H9 (cell line): ENCODE measurements around the gene CLIC1. TPM values are rescaled to one million over a fixed set of nuclear protein-coding genes. Genes with fewer than 3 reads are reported as not detected.

ENCODE experiments used
- DNase-seq: peaks from one replicate; pipeline ENCODE4 v3.0.0-alpha.2; 2017
- H2AFZ ChIP-seq: one replicate; pipeline ENCODE4 v1.6.1; 2013; ENCODE audit warnings: mild to moderate bottlenecking, low read length, control low read depth, moderate library complexity
- H2AK5ac ChIP-seq: 2 replicates; pipeline ENCODE4 v1.6.1; 2013; ENCODE audit warnings: low read length, control low read depth, mixed read lengths; ENCODE audit not compliant: insufficient read length
- H2BK120ac ChIP-seq: one replicate; pipeline ENCODE4 v1.6.1; 2013; ENCODE audit warnings: low read depth, mild to moderate bottlenecking, low read length, control low read depth, inconsistent platforms; ENCODE audit not compliant: poor library complexity, severe bottlenecking
- H2BK12ac ChIP-seq: 2 replicates; pipeline ENCODE4 v1.6.1; 2013; ENCODE audit warnings: low read length, control low read depth, mixed read lengths, low read depth; ENCODE audit not compliant: insufficient read length
- H2BK15ac ChIP-seq: 2 replicates; pipeline ENCODE4 v1.6.1; 2013; ENCODE audit warnings: low read depth, low read length, control low read depth
- H2BK20ac ChIP-seq: one replicate; pipeline ENCODE4 v1.6.1; 2013; ENCODE audit warnings: low read depth, mild to moderate bottlenecking, low read length, control low read depth, inconsistent platforms; ENCODE audit not compliant: poor library complexity, severe bottlenecking
- H2BK5ac ChIP-seq: 2 replicates; pipeline ENCODE4 v1.6.1; 2013; ENCODE audit warnings: low read length, control low read depth, mixed read lengths; ENCODE audit not compliant: insufficient read length
- H3K14ac ChIP-seq: 2 replicates; pipeline ENCODE4 v1.6.1; 2013; ENCODE audit warnings: low read length, control low read depth; ENCODE audit not compliant: insufficient read depth
- H3K18ac ChIP-seq: 2 replicates; pipeline ENCODE4 v1.6.1; 2013; ENCODE audit warnings: low read depth, mild to moderate bottlenecking, mixed read lengths, low read length, control low read depth; ENCODE audit not compliant: insufficient read length
- H3K23ac ChIP-seq: 2 replicates; pipeline ENCODE4 v1.6.1; 2013; ENCODE audit warnings: low read length, control low read depth, mixed read lengths, low read depth; ENCODE audit not compliant: insufficient read length
- H3K23me2 ChIP-seq: 2 replicates; pipeline ENCODE4 v1.6.1; 2013; ENCODE audit warnings: low read depth, mild to moderate bottlenecking, mixed read lengths, low read length, control low read depth; ENCODE audit not compliant: insufficient read length, poor library complexity, severe bottlenecking
- H3K27ac ChIP-seq: 2 replicates; pipeline ENCODE4 v1.5.1; 2013; ENCODE audit warnings: low read length, control low read depth, mixed read lengths, low read depth; ENCODE audit not compliant: insufficient read length
- H3K27me3 ChIP-seq: 2 replicates; pipeline ENCODE4 v1.6.1; 2013; ENCODE audit warnings: low read length, control low read depth, inconsistent platforms; ENCODE audit not compliant: insufficient read depth
- H3K4ac ChIP-seq: 2 replicates; pipeline ENCODE4 v1.6.1; 2013; ENCODE audit warnings: low read depth, mild to moderate bottlenecking, control low read depth, inconsistent platforms, low read length, moderate library complexity
- H3K4me1 ChIP-seq: 2 replicates; pipeline ENCODE4 v1.6.1; 2013; ENCODE audit warnings: low read length, control low read depth, inconsistent platforms; ENCODE audit not compliant: insufficient read depth
- H3K4me2 ChIP-seq: 2 replicates; pipeline ENCODE4 v1.6.1; 2013; ENCODE audit warnings: low read length, control low read depth, mixed read lengths; ENCODE audit not compliant: insufficient read length, insufficient read depth
- H3K56ac ChIP-seq: 2 replicates; pipeline ENCODE4 v1.6.1; 2013; ENCODE audit warnings: low read depth, mild to moderate bottlenecking, mixed read lengths, low read length, control low read depth; ENCODE audit not compliant: insufficient read length
- H3K79me1 ChIP-seq: 2 replicates; pipeline ENCODE4 v1.6.1; 2013; ENCODE audit warnings: low read depth, mild to moderate bottlenecking, moderate library complexity, low read length, control low read depth, inconsistent platforms; ENCODE audit not compliant: insufficient read depth, poor library complexity, severe bottlenecking
- H3K79me2 ChIP-seq: 2 replicates; pipeline ENCODE4 v1.6.1; 2013; ENCODE audit warnings: low read length, control low read depth, inconsistent platforms; ENCODE audit not compliant: insufficient read depth
- H3K9ac ChIP-seq: 2 replicates; pipeline ENCODE4 v1.6.1; 2013; ENCODE audit warnings: low read length, control low read depth, mixed read lengths; ENCODE audit not compliant: insufficient read length; ENCODE audit errors: extremely low read depth
- H3K9me3 ChIP-seq: one replicate; pipeline ENCODE4 v1.6.1; 2013; ENCODE audit warnings: low read depth, low read length, inconsistent platforms; ENCODE audit not compliant: control insufficient read depth
- H3T11ph ChIP-seq: one replicate; pipeline ENCODE4 v1.6.1; 2013; ENCODE audit warnings: mild to moderate bottlenecking, low read length, control low read depth, inconsistent platforms
- H4K20me1 ChIP-seq: one replicate; pipeline ENCODE4 v1.6.1; 2013; ENCODE audit not compliant: control insufficient read depth, insufficient read length, insufficient read depth
- H4K5ac ChIP-seq: 2 replicates; pipeline ENCODE4 v1.6.1; 2013; ENCODE audit warnings: low read depth, mild to moderate bottlenecking, mixed read lengths, low read length, control low read depth; ENCODE audit not compliant: insufficient read length
- H4K8ac ChIP-seq: replicated peaks from 2 replicates; pipeline ENCODE4 v1.6.1; 2013; ENCODE audit warnings: low read length, control low read depth, mixed read lengths, low read depth; ENCODE audit not compliant: insufficient read length
- H4K91ac ChIP-seq: 2 replicates; pipeline ENCODE4 v1.6.1; 2013; ENCODE audit warnings: low read depth, mild to moderate bottlenecking, moderate library complexity, mixed read lengths, low read length, control low read depth; ENCODE audit not compliant: insufficient read length
- H3K27ac Mint-ChIP-seq, 3 experiments: 2 replicates in 2 of 3; 3 replicates in 1 of 3; pipeline ENCODE4 v1.8.0; 2020 to 2021; ENCODE audit warnings: mixed read lengths in 3 of 3, mild to moderate bottlenecking in 1 of 3, moderate library complexity in 1 of 3
- H3K27me3 Mint-ChIP-seq: 2 replicates; pipeline ENCODE4 v1.8.0; 2021; ENCODE audit warnings: low read depth, mild to moderate bottlenecking, moderate library complexity, mixed read lengths
- H3K36me3 Mint-ChIP-seq, 3 experiments: 2 replicates in 2 of 3; 3 replicates in 1 of 3; pipeline ENCODE4 v1.8.0; 2020 to 2021; ENCODE audit warnings: low read depth in 3 of 3, mixed read lengths in 3 of 3; ENCODE audit not compliant: insufficient read depth in 1 of 3
- H3K4me1 Mint-ChIP-seq, 2 experiments: 2 replicates each; pipeline ENCODE4 v1.8.0; 2020; ENCODE audit warnings: mixed read lengths in 2 of 2
- H3K4me3 Mint-ChIP-seq, 2 experiments: 2 replicates in 1 of 2; 3 replicates in 1 of 2; pipeline ENCODE4 v1.8.0; 2020 to 2021; ENCODE audit warnings: mild to moderate bottlenecking in 2 of 2, mixed read lengths in 2 of 2, moderate library complexity in 1 of 2
- H3K9me3 Mint-ChIP-seq, 2 experiments: 2 replicates in 1 of 2; 3 replicates in 1 of 2; pipeline ENCODE4 v1.8.0; 2020; ENCODE audit warnings: mild to moderate bottlenecking in 2 of 2, mixed read lengths in 2 of 2, moderate library complexity in 1 of 2
- WGBS: extraction: QIAGEN DNeasy Blood & Tissue Kit; methylation state at CpG from one replicate; pipeline ENCODE4 v1.1.7; 2013; ENCODE audit warnings: missing lambda C conversion rate, low lambda C conversion rate, mixed read lengths; ENCODE audit not compliant: insufficient read length; ENCODE audit errors: extremely low coverage; 5-methylcytosine and 5-hydroxymethylcytosine counted together
- total RNA-seq: library from RNA; stranded (reverse); gene quantifications from 2 replicates; pipeline ENCODE4 v1.2.1, GENCODE V29; 2021
- TF ChIP-seq, protein P1 (sequence below): fragments of 200-600 bp; sonication (generic); conservative IDR thresholded peaks from 3 replicates; pipeline ENCODE4 v1.8.0; 2021; ENCODE audit warnings: antibody characterized with exemption, mild to moderate bottlenecking

Gene CLIC1
- total RNA-seq, 1 experiment from 2014 or later: 265 TPM

DNA sequence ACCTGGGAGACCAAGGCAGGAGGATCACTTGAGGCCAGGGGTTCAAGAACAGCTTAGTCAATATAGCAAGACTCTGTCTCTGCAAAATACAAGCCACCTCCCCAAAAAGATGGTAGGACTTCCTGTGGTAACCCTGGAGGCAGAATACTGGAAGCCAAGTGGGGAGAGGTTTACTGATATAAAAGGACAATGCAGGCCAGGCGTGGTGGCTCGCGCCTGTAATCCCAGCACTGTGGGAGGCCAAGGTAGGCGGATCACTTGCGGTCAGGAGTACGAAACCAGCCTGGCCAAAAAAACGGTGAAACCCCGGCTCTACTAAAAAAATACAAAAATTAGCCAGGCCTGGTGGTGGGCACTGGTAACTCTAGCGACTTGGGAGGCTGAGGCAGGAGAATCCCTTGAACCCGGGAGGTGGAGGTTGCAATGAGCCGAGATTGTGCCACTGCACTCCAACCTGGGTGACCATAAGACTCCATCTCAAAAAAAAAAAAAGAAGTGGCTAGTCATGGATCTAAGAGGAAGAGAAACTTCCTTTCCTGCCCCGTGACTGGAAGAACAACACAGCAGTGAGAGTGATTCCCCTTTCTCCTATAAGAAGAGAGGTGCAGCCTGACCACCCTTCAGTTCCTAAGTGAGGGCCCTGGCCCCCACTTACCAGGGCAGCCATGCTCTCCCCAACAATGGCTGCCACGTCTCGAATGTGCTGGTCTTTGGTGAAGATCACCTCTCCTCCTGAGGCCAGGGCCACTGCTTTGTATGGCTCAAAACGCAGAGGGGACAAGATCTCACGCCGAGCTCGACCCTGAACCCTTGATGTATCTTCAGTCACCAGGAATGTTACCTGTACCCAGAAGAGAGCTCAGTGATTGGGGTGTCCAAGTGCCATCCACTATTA is 32.3 kb upstream of the CLIC1 start:
- Histone ChIP-seq H2BK12ac (no peak overlapping the region), H3K4ac (no peak overlapping the region), H3K27ac (no peak overlapping the region), H4K8ac (no peak overlapping the region), H3K14ac (no peak overlapping the region), H2BK120ac (no peak overlapping the region), H2BK20ac (no peak overlapping the region), H4K91ac (no peak overlapping the region), H4K5ac (no peak overlapping the region), H4K20me1 (no peaks in the 10 kb centered on the region), H3K79me1 (no peaks in the 10 kb centered on the region), H2AFZ (no peak overlapping the region), H3T11ph (no peak overlapping the region), H3K27me3 (no peaks in the 10 kb centered on the region), H3K18ac (no peak overlapping the region), H2BK15ac (no peak overlapping the region), H3K56ac (no peak overlapping the region), H3K9me3 (no peaks in the 10 kb centered on the region), H3K79me2 (no peaks in the 10 kb centered on the region), H2AK5ac (no peak overlapping the region), H3K23ac (no peak overlapping the region), H3K4me2 (no peak overlapping the region), H2BK5ac (no peak overlapping the region), H3K4me1 (no peaks in the 10 kb centered on the region), H3K9ac (no peak overlapping the region), H3K23me2 (no peaks in the 10 kb centered on the region)
- no peak overlapping the region for H3K4me3 Mint-ChIP-seq
- H3K27ac Mint-ChIP-seq: no peak overlapping the region
- no peak for DNase-seq
- H3K9me3 Mint-ChIP-seq: no peaks in the 10 kb centered on the region; a peak in 1 of 5 replicates
- H3K4me1 Mint-ChIP-seq: peaks cover 16 to 19% of the 10 kb centered on the region in 2 experiments
- H3K27me3 Mint-ChIP-seq: no peaks in the 10 kb centered on the region; the same call in 1 of the 2 replicates
- H3K36me3 Mint-ChIP-seq: peaks cover 0 to 6% (median 2%) of the 10 kb centered on the region in 3 experiments; a peak in 4 of 7 replicates
- TF ChIP-seq, protein P1, sequence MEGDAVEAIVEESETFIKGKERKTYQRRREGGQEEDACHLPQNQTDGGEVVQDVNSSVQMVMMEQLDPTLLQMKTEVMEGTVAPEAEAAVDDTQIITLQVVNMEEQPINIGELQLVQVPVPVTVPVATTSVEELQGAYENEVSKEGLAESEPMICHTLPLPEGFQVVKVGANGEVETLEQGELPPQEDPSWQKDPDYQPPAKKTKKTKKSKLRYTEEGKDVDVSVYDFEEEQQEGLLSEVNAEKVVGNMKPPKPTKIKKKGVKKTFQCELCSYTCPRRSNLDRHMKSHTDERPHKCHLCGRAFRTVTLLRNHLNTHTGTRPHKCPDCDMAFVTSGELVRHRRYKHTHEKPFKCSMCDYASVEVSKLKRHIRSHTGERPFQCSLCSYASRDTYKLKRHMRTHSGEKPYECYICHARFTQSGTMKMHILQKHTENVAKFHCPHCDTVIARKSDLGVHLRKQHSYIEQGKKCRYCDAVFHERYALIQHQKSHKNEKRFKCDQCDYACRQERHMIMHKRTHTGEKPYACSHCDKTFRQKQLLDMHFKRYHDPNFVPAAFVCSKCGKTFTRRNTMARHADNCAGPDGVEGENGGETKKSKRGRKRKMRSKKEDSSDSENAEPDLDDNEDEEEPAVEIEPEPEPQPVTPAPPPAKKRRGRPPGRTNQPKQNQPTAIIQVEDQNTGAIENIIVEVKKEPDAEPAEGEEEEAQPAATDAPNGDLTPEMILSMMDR: no peak
- WGBS: no CpG with 5 or more reads among the region's 18 CpGs
